Stimulated activated CD8-positive, alpha-beta memory T cell treated with anti-CD3 and anti-CD28 coated beads, Interleukin-15, amount 100 ng/mL, for 1 hour (primary cell): ENCODE results near the gene PDLIM4.

Experiments
- DNase-seq: peaks from one replicate; pipeline ENCODE4 v3.0.0-alpha.2; 2020; ENCODE audit warnings: low read depth

PDLIM4 gene

GRCh38 chr5:132309679-132310078 is 52.2 kb downstream of the PDLIM4 start:
- DNase-seq, result no peak

- no peak for DNase-seq
These were observed 52.8 kb downstream of the PDLIM4 start for GRCh38 chr5:132310141-132310834.

- DNase-seq, result no peak
These were observed 55.9 kb downstream of the PDLIM4 start for GRCh38 chr5:132313366-132313765.

- DNase-seq, result no peak
These were observed 56.5 kb downstream of the PDLIM4 start for GRCh38 chr5:132313961-132314432.

GRCh38 chr5:132315529-132316067 is 58.1 kb downstream of the PDLIM4 start:
- no peak for DNase-seq

- no peak for DNase-seq
These were observed 62.5 kb downstream of the PDLIM4 start for GRCh38 chr5:132319975-132320374.

- DNase-seq, result no peak
These were observed 63.7 kb downstream of the PDLIM4 start for GRCh38 chr5:132321109-132321721.

GRCh38 chr5:132322266-132322665 is 64.8 kb downstream of the PDLIM4 start:
- DNase-seq, result no peak
